Heart right ventricle (tissue), 16 donors: ENCODE data around the gene AMDHD1. TPM values are rescaled to one million over a fixed set of nuclear protein-coding genes. Genes with fewer than 3 reads are reported as not detected.
A peak's percentile ranks its signal among the peaks of the same experiment; 100 is the strongest.

ENCODE experiments used
- ATAC-seq, 8 donors: fragments of 200-7000 bp; cut with Tn5 transposase; one replicate each; pipeline ENCODE4 v1.9.1; 2020; ENCODE audit warnings: mild to moderate bottlenecking in 8 of 8, moderate library complexity in 8 of 8, moderate number of reproducible peaks in 1 of 8
- DNase-seq, 2 donors: peaks; one replicate each; pipeline ENCODE4 v3.0.0-alpha.2; 2020
- H3K27ac ChIP-seq, 10 donors: fragments of 200-600 bp; sonication (generic) in 2 of 10; one replicate each; pipeline versions ENCODE4 v1.5.0 to v1.8.0; 2020 to 2022; ENCODE audit warnings: mild to moderate bottlenecking in 3 of 10
- H3K27me3 ChIP-seq, 7 donors: fragments of 200-600 bp; one replicate each; pipeline ENCODE4 v1.8.0; 2021 to 2022; ENCODE audit warnings: mild to moderate bottlenecking in 2 of 7
- H3K36me3 ChIP-seq, 9 donors: fragments of 200-600 bp; sonication (generic) in 1 of 9; one replicate each; pipeline versions ENCODE4 v1.5.0 to v1.8.0; 2020 to 2022; ENCODE audit warnings: mild to moderate bottlenecking in 2 of 9
- H3K4me1 ChIP-seq, 9 donors: fragments of 200-600 bp; sonication (generic) in 1 of 9; one replicate each; pipeline versions ENCODE4 v1.5.0 to v1.8.0; 2020 to 2022; ENCODE audit warnings: mild to moderate bottlenecking in 4 of 9
- H3K4me3 ChIP-seq, 10 donors: fragments of 200-600 bp; sonication (generic) in 2 of 10; one replicate each; pipeline versions ENCODE4 v1.5.0 to v1.8.0; 2020 to 2022; ENCODE audit warnings: mild to moderate bottlenecking in 7 of 10, moderate library complexity in 2 of 10
- H3K9me3 ChIP-seq, 11 donors: fragments of 200-600 bp in 10 of 11; sonication (generic) in 2 of 11; one replicate each; pipeline versions ENCODE4 v1.5.0 to v1.8.0; 2013 to 2022; ENCODE audit warnings: mild to moderate bottlenecking in 2 of 11, control low read depth in 1 of 11, moderate library complexity in 1 of 11
- CTCF ChIP-seq, 9 donors: fragments of 200-600 bp; sonication (generic) in 2 of 9; IDR thresholded peaks; one replicate each; pipeline versions ENCODE4 v1.5.0 to v1.8.0; 2021 to 2022; ENCODE audit warnings: antibody characterized with exemption in 9 of 9, mild to moderate bottlenecking in 5 of 9, moderate library complexity in 1 of 9
- WGBS, 2 donors: extraction: QIAGEN DNeasy Blood & Tissue Kit; methylation state at CpG; one replicate each; pipeline ENCODE4 v1.1.7; 2013; ENCODE audit warnings: inconsistent platforms in 1 of 2; 5-methylcytosine and 5-hydroxymethylcytosine counted together
- intact Hi-C, 10 donors: fragments of 100-400 bp; cut with DNase I; formaldehyde crosslinking; loops; one replicate each; pipeline versions ENCODE4 v1.11.1 to v1.14.2; 2022
- long read RNA-seq, 3 donors: library from polyadenylated mRNA; unstranded; transcript quantifications; one replicate each; pipeline ENCODE4 v2.0.0, GENCODE V29; 2020 to 2021
- polyA plus RNA-seq, 2 donors: library from polyadenylated mRNA; stranded (reverse); fragments of 200-250 nt; gene quantifications; one replicate each; pipeline ENCODE4 v1.2.3, GENCODE V29; 2013
- total RNA-seq, 10 donors: library from RNA; stranded (reverse); fragmentation: NEBNext Ultra II Directional in 3 of 10; extraction: Animal tissue kit (Norgen Biotek cat#: 25700) in 3 of 10; gene quantifications; one replicate each; pipeline versions ENCODE4 v1.2.1 to v1.2.4, GENCODE V29; 2021 to 2023
- donor health status: Arrhythmogenic right ventricular cardiomyopathy.
- donor health status: ischemic (EF 13 %, LVEDD 7.1; RV severe dilation, severe dysfunction).
- donor health status: healthy with polysubstance abuse.
- donor health status: DM: no; HTN: yes; CAD: no.
- donor health status: DM: no; HTN: no; CAD: no.
- donor health status: ischemic (EF 25% LVEDD 6.9; RV normal size, moderate dysfunction).
- donor health status: ischemic (EF 25% LVEDD 5.7; RV mildly dilated, moderate dysfunction).
- donor health status: healthy.
- donor health status: DM: yes; HTN: yes; CAD: no.
- donor health status: Ischemic cardiomyopathy.
- donor health status: ischemic (EF 35%, LVEDD 5.7; RV mildly dilated, moderate dysfunction).
- donor health status: nonischemic (EF 11% LVEDD 7.7; RV severe dilation, severe dysfunction).
- donor health status: DM: yes; HTN: yes; CAD: no.
- donor health status: PGD.
- donor health status: ischemic (EF 29% LVEDD 5.4; RV normal size, mild dysfunction).
- donor health status: nonischemic (EF 23%, LVEDD 6.1; RV moderate dilation, normal function).

The AMDHD1 gene
- under 1 TPM; 0.34 to 0.91 (median 0.67) TPM for total RNA-seq
- polyA plus RNA-seq = under 1 TPM; 0.39 to 0.88 TPM
- long read RNA-seq, donor 1, partial matches to known transcripts = 1 of 3 reads
- long read RNA-seq, donor 1, other reads (novel, unspliced or antisense) = 0 of 3 reads
- long read RNA-seq, donor 2, partial matches to known transcripts = 0 of 3 reads
- long read RNA-seq, donor 2, other reads (novel, unspliced or antisense) = 0 of 3 reads
- long read RNA-seq, donor 3, partial matches to known transcripts = 0 of 5 reads
- long read RNA-seq, donor 3, other reads (novel, unspliced or antisense) = 0 of 5 reads

- peak within 1 kb of the TSS in 9 of 10 donors; percentile 46 to 87 (median 78) for H3K27ac ChIP-seq
- no peaks in the 10 kb centered on the region for H3K36me3 ChIP-seq
- H3K9me3 ChIP-seq = no peaks in the 10 kb centered on the region
- peaks cover 0 to 14% (median 10%) of the 10 kb centered on the region in 9 donors for H3K4me1 ChIP-seq
- H3K27me3 ChIP-seq = peaks cover 0 to 6% (median 0%) of the 10 kb centered on the region in 7 donors
- 0 to 1% methylated on average over 38 of the region's 38 CpGs for WGBS, 2 donors
- H3K4me3 ChIP-seq = peak within 1 kb of the TSS; percentile 64 to 84 (median 72)
- DNase-seq = peak; percentile 30 to 66
- ATAC-seq = peak; percentile 55 to 91 (median 77)
- intact Hi-C loops = no loop called here
- TF ChIP-seq CTCF (IDR thresholded peaks at IDR 0.05) = peak in 6 of 9 donors; percentile 22 to 55 (median 39)
These were observed at the start of gene AMDHD1 for GRCh38 chr12:95943330-95943842. TSS of gene AMDHD1 (plus strand) at chr12:95943331. CDS start at chr12:95943399, 68 bp downstream.

GRCh38 chr12:95896846-95897245 is 46.3 kb upstream of the AMDHD1 start:
- peaks cover 0 to 12% (median 0%) of the 10 kb centered on the region in 7 donors for H3K27me3 ChIP-seq
- no peaks in the 10 kb centered on the region for H3K36me3 ChIP-seq
- no peak overlapping the region for H3K27ac ChIP-seq
- H3K4me3 ChIP-seq = no peak overlapping the region
- H3K9me3 ChIP-seq = no peaks in the 10 kb centered on the region
- no peaks in the 10 kb centered on the region for H3K4me1 ChIP-seq
- intact Hi-C loops = no loop called here
- no peak for TF ChIP-seq CTCF (IDR thresholded peaks at IDR 0.05)
- 88 to 92% methylated on average over 4 of the region's 4 CpGs for WGBS, 2 donors
- no peak for DNase-seq
- no peak for ATAC-seq

- ATAC-seq = no peak
- WGBS, 2 donors = 64 to 72% methylated on average over 4 of the region's 4 CpGs
- Histone ChIP-seq H3K36me3 (no peaks in the 10 kb centered on the region), H3K4me3 (no peak overlapping the region), H3K9me3 (peaks cover 0 to 10% (median under 1%) of the 10 kb centered on the region in 11 donors), H3K27me3 (peaks cover 0 to 12% (median 0%) of the 10 kb centered on the region in 7 donors), H3K4me1 (no peaks in the 10 kb centered on the region), H3K27ac (no peak overlapping the region)
- no peak for DNase-seq
- no peak for TF ChIP-seq CTCF (IDR thresholded peaks at IDR 0.05)
- intact Hi-C loops = no loop called here
These were observed 45.0 kb upstream of the AMDHD1 start for GRCh38 chr12:95898081-95898480.

- Histone ChIP-seq H3K9me3 (peaks cover 0 to 13% (median 0%) of the 10 kb centered on the region in 11 donors), H3K27ac (no peak overlapping the region), H3K36me3 (no peaks in the 10 kb centered on the region), H3K4me1 (no peaks in the 10 kb centered on the region), H3K4me3 (no peak overlapping the region), H3K27me3 (peaks cover 0 to 6% (median 0%) of the 10 kb centered on the region in 7 donors)
- ATAC-seq (no peak), DNase-seq (no peak)
- TF ChIP-seq CTCF (IDR thresholded peaks at IDR 0.05) = no peak
- intact Hi-C loops = no loop called here
These were observed 34.6 kb upstream of the AMDHD1 start for GRCh38 chr12:95908573-95908972.
